Choroid plexus epithelial cell (primary cell): Measurements from ENCODE around the gene HBS1L.

Source experiments
- DNase-seq: peaks from one replicate; pipeline ENCODE4 v3.0.0-alpha.2; 2010; ENCODE audit warnings: low read depth
- H3K4me3 ChIP-seq: 2 replicates; pipeline ENCODE4 v1.5.1; 2011; ENCODE audit warnings: low read depth, mild to moderate bottlenecking, control low read depth, low read length, moderate library complexity
- TF ChIP-seq, protein P1 (sequence below): conservative IDR thresholded peaks from 2 replicates; pipeline ENCODE4 v1.5.1; 2011; ENCODE audit warnings: low read depth, mild to moderate bottlenecking, control low read depth, inconsistent platforms, low read length, moderate library complexity

HBS1L gene

DNA sequence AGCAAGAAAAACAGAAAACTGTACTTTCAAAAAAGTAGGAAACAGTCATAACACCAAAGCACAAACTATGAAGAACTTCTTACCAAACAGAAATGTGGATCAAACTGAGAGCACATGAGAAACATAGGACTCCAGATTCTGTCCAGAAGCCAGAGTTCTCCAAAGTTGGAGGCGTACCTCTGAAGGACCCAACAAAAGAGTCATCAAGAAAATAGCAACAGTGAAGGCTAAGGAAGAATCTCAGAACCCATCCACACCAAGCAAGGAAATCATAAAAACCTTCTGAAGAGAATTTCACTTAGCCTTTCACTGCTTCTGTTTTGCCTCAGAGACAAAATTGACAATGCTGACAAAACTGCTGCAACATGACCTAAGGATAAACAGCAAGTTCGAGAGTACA, 29.4 kb downstream of the HBS1L start:
- TF ChIP-seq, protein P1, sequence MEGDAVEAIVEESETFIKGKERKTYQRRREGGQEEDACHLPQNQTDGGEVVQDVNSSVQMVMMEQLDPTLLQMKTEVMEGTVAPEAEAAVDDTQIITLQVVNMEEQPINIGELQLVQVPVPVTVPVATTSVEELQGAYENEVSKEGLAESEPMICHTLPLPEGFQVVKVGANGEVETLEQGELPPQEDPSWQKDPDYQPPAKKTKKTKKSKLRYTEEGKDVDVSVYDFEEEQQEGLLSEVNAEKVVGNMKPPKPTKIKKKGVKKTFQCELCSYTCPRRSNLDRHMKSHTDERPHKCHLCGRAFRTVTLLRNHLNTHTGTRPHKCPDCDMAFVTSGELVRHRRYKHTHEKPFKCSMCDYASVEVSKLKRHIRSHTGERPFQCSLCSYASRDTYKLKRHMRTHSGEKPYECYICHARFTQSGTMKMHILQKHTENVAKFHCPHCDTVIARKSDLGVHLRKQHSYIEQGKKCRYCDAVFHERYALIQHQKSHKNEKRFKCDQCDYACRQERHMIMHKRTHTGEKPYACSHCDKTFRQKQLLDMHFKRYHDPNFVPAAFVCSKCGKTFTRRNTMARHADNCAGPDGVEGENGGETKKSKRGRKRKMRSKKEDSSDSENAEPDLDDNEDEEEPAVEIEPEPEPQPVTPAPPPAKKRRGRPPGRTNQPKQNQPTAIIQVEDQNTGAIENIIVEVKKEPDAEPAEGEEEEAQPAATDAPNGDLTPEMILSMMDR: no peak
- DNase-seq: no peak
- no peak overlapping the region for H3K4me3 ChIP-seq

DNA sequence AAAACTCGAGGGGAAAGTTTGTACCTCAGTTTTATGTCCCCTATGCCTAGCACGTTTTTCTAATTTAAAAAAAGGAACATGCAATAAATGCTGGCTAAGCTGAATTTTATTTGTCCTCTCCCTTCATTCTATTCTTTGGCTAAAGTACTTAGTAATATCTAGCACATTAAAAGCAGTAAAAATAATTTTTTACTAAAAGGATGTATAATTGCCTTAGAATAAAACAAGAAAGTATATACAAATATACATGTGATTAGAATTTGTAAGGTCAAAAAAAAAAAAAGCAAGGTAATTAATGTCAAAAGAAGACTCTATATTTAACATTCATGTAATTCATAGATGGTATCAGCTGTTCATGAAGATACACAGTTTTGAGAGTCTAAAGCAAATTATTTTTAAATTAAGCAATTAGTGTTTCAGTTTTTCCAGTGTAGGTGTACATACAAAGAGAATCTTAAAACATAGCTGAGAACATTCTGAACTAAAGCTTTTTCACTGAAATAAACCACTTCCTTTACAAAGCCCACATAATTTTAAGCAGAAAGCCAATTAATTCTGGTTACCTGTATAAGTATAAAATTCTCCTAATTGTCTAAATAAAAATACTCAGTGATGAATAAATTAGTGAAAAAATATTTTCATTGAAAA, 32.4 kb downstream of the HBS1L start:
- DNase-seq: no peak
- no peak overlapping the region for H3K4me3 ChIP-seq
- TF ChIP-seq, protein P1: no peak

DNA sequence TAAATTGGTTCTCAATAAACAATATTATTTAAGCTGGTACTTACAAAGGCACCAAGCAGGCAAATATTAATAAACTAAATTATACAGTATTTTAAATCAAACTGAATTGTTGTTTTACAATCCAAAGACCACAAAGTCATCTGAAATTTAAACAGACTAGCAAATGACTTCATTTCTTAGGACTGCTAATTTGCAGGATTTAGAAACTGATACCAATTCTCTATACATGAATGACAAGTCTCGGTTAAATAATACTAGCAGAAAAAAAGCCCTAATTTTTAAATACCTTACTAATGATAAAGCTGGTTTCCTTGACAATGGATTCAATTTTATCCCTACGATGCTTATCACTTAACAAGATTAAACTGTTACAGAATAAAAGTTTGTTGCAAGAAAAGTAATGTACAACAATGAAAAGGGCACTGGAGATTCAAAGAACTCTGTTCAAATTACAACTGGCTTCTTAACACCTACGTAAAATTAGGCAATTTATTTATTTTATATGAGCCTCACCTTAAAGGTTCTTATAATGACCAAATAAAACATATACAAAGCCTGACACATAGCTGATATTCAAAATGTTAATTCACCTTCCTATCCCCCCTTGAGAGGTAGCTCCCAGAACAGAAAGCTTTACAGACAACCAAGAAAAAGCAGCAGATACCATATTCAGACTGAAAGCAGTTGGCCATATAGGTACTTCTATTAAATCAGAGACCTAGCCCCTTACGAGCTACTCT, 33.1 kb downstream of the HBS1L start:
- H3K4me3 ChIP-seq: no peak overlapping the region
- no peak for DNase-seq
- TF ChIP-seq, protein P1: no peak

DNA sequence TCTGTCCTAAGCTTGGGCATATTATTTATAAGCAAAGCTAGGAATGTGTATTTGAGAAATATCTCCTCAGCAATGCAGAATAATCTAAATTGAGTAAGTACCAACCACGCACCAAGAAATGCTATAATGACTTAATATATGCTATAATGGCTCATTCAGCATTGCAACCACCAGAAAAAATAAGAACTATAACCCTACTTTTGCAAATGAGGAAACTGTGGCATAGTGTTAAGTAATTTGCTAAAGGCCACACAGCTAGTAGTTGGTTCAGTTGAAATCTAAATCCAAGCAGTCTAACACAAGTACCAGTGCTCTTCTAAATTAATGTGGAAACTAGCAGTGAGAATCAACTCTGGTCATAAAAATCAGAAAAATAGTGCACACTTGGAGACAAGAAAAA, 35.7 kb downstream of the HBS1L start:
- no peak for DNase-seq
- no peak overlapping the region for H3K4me3 ChIP-seq
- TF ChIP-seq, protein P1: no peak

DNA sequence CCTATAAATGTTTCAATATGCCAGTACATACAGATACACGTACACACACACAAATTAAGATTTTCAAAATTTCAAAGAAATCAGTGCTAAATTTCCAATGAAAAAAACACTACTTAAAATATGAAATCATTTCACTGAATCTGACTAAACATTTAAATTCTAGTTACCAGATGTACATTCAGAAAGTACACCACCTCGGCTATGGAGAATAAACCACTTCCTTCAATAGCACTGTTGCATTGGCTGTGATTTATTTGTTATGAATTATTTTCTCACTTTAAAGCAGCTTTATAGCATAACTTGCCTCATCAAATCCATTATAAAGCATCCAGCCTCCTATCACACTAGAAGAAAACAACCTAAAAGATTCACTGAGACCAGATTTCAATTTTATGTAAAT, 36.6 kb downstream of the HBS1L start:
- H3K4me3 ChIP-seq: no peak overlapping the region
- TF ChIP-seq, protein P1: no peak
- DNase-seq: no peak

DNA sequence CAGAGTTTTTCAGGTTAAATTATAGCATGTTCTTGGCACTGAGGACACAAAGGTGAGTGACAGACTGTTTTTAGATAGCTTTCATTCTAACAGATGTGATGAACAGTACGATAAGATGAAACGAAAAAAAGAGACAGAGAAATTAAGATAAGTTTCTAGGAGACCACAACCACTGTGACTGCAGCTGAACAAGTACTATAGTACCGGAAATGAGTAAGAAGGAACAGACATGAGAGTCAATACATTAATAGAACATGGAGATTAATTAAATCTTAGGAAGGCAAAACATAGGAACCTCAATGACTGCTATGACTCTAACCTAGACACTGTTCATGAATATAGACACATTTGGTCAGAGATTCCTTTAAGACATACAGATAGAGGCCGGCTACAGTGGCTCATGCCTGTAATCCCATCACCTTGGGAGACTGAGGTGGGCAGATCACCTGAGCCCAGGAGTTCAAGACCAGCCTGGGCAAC, 40.2 kb downstream of the HBS1L start:
- no peak overlapping the region for H3K4me3 ChIP-seq
- no peak for DNase-seq

More for the DNA sequence above, 40.2 kb downstream of the HBS1L start:
- TF ChIP-seq, protein P1: no peak
